T follicular helper cell (primary cell): ENCODE data around the gene SGMS1.
"Not testable (repeated sequence)": the region's sequence is repeated elsewhere in the genome, so short reads cannot be mapped to it uniquely, and the experiment has no call there.

ENCODE experiments used
- DNase-seq: peaks from one replicate; pipeline ENCODE4 v3.0.0-alpha.2; 2020; ENCODE audit warnings: low read depth

The SGMS1 gene

DNA sequence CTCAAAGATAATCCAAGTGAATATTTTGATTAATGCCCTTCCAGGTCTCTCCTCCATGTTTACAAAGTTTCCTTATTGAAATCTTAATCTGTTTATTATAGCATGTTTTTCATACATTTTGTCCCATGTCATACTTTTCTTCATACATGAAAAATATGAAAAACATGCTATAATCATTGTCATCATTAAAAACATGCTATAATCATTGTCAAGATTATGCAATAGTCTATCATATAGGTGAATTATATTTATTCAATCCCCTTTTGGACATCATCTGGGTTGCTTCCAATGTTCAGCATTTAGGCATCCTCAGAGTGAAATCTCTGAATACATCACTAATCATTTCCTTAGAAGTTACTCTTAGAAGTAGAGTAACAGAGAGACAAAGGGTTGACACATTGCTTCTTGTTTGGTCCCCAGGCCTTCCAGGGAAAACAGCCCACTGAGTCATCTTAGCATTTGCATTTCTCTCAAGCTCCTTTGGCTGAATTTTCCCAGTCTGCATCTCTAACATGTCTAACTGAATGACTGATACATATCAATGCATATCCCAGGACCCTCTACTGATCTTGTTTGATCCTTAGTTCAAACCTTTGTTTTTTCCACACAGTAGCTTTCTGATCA is 87.0 kb downstream of the SGMS1 start:
- no peak for DNase-seq

DNA sequence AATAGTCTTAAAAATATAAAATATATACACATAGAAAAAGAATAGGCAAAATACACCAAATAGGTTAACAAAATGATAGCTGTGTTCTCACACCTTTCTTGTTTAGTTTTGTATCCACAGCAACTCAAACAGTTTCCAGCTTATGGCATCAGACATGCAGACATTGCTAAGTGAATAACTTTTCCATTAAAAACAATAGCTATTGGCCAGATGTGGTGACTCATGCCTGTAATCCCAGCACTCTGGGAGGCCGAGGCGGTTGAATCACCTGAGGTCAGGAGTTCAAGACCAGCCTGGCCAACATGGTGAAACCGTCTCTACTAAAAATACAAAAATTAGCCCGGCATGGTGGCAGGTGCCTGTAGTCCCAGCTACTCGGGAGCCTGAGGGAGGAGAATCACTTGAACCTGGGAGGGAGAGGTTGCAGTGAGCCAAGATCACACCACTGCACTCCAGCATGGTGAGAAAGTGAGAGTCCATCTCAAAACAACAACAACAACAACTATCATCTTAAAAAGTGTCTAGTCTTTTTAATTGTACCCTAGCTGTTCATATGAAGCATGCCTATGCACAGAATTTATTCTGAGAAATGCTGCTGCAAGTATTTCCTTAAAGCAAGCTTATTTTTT is 88.9 kb downstream of the SGMS1 start:
- not testable (repeated sequence) for DNase-seq

DNA sequence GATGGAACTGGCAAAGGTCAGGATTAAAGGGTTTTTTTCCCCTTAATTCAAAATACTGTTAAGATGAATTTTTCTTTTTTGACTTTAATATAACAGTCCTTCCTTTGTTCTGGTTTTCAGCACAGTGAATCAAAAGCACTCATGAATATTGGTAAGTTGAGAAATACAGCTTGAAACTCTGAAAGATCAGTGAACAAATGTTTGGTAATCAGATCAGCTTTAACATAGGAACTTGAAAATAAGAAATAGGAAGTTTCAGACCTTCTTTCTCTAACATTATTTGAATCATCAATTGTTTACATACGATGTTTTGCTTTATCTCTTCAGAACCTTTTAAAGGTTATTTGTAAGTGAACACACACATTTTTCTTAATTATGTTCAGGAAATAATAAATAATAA is 90.5 kb downstream of the SGMS1 start:
- DNase-seq, result no peak

GRCh38 chr10:50531388-50532077 is 92.2 kb downstream of the SGMS1 start:
- no peak for DNase-seq

DNA sequence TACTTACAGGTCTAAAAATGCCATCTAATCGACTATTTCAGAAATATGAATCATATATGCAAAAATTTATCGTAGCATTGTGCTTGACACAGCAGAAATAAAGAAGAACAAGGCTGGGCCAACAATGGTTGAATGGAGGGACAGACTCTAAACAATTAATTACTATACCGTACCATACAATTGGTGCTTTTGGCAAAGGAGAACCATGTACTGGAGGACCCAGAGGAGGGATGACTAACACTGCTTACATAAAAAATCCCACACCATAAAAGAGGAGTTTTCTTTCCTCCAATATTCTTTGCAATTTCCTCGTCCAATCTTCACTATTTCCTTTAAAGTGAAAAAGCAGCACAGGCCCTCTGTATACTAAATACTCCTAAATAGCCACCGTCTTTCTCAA is 94.1 kb downstream of the SGMS1 start:
- DNase-seq, result no peak

- no peak for DNase-seq
These were observed 95.5 kb downstream of the SGMS1 start for GRCh38 chr10:50528206-50528605.

- no peak for DNase-seq
These were observed 96.2 kb downstream of the SGMS1 start for GRCh38 chr10:50527442-50528043.

GRCh38 chr10:50526185-50526584 is 97.6 kb downstream of the SGMS1 start:
- DNase-seq, result no peak

DNA sequence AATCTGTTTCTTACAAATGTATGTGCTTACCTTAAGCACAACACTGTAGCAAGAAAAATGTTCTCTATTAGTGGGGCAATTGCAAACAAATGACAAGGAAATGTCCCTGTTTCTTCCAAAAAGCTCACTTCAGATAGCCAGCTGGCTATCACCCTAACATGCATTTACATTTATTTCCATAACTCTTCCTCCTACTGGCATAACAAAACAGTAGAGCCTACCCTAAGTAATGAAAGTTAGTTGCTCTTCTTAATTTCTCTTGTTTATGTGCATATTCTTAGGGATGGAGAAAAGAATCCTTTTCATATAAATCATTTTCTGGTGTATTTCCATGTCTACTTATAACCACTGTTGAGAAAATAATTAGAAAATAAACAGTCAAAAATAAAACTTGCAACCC is 100.4 kb downstream of the SGMS1 start:
- no peak for DNase-seq

GRCh38 chr10:50522908-50523307 is 100.8 kb downstream of the SGMS1 start:
- no peak for DNase-seq

DNA sequence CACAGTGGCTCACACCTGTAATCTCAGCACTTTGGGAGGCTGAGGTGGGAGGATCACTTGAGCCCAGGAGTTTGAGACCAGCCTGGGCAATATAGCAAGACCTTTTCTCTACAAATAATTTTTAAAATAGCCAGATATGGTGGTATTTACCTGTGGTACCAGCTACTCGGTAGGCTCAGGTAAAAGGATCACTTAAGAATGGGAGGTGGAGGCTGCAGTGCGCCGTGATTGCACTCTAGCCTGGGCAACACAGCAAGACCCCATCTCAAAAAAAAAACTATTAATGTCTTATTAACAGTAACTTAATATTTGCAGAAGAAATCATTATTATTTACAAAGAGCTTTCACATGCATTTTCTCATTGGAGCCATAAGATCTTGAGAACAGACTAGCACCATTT is 103.6 kb downstream of the SGMS1 start:
- DNase-seq, result no peak

GRCh38 chr10:50517626-50518025 is 106.1 kb downstream of the SGMS1 start:
- no peak for DNase-seq

DNA sequence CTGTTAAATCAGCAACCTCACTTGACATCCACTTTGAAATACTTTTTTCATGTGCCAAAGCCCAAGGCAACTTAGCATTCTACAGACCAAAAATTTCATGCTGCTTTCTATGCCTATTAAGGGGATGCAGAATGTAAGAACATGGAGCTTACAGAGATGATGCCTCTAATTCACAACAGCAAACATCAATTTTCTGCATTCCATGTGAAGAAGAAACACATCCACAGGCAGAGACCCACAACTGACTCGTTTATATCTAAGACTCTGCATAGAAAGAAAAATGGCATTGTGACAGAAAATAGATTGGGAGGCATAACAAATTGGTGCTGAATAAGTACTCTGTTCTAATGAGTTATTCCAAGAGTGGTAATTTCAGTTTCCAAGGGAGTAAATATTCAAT is 107.6 kb downstream of the SGMS1 start:
- DNase-seq, result no peak

GRCh38 chr10:50515420-50515819 is 108.3 kb downstream of the SGMS1 start:
- no peak for DNase-seq

GRCh38 chr10:50514995-50515394 is 108.8 kb downstream of the SGMS1 start:
- DNase-seq, result no peak

DNA sequence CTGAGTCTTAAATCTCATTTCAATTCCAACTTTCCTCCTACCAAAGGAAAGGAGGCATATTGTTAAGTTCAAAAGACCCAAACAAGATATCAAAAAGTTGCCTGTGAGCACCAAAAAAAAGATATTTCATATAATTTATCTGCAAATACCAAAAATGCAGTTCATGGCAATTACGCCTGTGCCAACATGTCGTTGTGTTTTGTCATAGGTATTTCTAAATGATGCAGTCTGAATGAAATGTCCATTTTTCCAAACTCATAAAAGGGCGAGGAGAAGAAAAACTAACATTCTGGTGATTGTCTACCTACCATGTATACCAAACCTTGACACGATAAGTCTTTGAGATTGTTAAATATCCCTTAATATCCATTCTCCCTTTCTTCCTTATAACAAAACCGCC is 109.8 kb downstream of the SGMS1 start:
- DNase-seq, result no peak

- DNase-seq, result no peak
These were observed 110.9 kb downstream of the SGMS1 start for GRCh38 chr10:50512743-50513416.

DNA sequence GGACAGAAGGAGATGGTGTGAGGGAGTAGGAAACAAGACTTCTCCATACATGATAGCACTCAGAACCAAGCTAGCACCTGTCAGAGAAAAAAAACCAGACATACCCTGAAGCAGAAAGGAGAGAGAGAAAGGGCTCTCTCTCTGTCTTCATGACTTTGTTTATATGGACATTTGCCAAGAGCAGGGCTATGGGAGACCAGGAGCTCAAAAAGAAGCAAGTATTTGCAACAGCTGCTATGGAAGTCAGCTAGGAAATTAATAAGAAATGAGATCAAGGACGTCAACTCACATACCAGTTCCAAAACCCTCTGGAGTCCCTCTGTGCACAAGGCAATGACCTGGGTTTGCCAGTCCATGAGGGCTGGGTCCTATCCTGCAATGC is 111.6 kb downstream of the SGMS1 start:
- no peak for DNase-seq

DNA sequence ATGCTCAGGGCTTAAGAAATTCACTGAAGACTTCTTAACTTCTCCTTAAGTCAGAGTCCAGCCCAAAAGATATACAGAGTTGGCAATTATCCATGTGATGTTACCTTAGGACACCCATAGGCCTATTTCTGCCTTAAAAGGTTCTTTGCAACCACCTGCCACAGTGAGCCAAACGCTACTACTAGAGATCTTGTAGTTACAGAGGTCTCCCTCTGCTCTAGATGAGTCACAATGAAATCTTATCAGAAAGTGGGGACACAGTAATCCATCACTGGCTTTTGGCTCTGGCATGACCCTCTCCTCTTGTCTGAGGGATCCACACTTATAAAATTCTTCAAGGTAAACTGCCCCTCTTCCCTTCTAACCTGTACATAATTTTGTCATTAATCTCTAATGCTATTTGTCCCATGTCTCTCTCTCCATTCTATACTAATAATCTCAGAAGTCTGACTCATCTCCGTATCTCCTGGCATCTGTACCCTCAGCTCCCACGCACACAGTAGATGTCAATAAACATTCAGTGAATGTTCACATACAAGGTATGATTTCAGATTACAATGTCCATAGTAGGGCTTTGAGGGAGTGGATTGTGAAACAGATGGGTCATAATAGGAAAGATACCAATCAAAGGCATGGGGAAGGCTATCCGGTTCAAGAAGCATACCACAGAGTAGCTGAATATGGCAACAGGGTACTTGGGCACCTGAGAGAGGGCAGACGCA is 112.1 kb downstream of the SGMS1 start:
- no peak for DNase-seq

- no peak for DNase-seq
These were observed 113.0 kb downstream of the SGMS1 start for GRCh38 chr10:50510517-50511473.
